HG03060 (cell line): Measurements from ENCODE around the gene FRMD1.
"Not testable (repeated sequence)": the region's sequence is repeated elsewhere in the genome, so short reads cannot be mapped to it uniquely, and the experiment has no call there.

Experiments used
- ATAC-seq: cut with Tn5 transposase; IDR thresholded peaks from one replicate; pipeline ENCODE4 v1.9.1; 2021; ENCODE audit warnings: low read depth, moderate number of reproducible peaks; ENCODE audit not compliant: unreplicated experiment

FRMD1 gene

DNA sequence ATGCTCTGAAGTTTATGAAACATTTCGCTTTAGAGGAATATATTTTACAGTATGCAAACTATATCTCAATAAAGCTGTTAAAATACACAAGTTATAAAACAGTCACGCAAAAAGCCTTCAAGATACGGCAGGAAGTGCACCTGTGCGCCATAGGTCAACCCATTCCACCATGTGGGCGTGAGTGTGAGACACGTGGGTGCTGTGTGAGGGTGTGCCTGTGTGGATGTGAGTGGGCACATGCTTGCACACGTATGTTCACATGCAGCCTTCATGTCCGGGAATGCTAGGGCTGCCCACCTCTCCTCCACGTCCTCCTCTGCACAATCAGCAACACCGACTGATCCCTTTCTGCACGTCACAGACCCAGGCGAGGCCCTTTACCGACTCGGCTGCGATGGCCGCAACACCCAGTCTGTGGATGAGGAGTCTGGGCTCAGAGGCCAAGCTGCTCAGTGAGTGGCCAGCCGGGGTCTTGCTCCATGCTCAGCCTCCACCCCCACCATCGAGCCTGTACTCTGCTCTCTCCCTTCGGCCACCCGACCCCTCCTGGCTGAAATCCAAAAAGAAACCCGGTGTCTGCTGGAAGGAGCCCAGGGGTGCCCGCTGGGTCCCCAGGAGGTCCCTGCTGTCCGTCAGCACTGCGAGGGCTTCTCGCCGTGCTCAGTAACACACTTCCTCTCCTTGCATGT is 3.0 kb upstream of the FRMD1 start:
- no peak for ATAC-seq

DNA sequence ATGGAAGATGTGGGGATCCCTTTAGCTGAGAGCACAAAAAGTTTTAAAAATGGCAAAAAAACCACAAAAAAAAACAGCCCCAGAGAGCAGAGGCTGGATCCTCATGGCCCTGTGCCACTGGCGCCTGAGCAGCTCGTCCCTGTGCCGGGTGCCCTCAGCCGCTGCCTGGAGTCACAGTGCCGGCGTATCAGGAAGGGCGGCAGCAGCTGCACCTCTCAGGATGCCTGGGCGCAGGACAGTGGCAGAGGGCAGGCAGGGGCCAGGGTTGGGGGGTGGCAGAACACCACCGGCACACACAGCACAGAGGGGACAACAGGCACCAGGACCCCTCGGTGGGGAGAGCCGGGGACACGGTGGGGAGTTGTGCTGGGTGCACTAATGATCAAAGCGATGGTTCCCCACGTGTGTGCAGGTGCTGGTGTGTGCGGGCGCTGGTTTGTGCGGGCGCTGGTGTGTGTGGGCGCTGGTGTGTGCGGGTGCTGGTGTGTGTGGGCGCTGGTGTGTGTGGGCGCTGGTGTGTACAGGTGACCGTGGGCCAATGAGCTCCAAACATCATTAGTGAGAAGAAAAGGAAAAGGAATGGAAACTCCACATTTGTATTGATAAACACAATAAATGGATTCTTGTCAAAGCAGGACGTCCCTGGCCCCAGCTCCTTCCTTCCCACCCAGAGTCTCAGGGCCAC is 1.5 kb upstream of the FRMD1 start:
- ATAC-seq: no peak

DNA sequence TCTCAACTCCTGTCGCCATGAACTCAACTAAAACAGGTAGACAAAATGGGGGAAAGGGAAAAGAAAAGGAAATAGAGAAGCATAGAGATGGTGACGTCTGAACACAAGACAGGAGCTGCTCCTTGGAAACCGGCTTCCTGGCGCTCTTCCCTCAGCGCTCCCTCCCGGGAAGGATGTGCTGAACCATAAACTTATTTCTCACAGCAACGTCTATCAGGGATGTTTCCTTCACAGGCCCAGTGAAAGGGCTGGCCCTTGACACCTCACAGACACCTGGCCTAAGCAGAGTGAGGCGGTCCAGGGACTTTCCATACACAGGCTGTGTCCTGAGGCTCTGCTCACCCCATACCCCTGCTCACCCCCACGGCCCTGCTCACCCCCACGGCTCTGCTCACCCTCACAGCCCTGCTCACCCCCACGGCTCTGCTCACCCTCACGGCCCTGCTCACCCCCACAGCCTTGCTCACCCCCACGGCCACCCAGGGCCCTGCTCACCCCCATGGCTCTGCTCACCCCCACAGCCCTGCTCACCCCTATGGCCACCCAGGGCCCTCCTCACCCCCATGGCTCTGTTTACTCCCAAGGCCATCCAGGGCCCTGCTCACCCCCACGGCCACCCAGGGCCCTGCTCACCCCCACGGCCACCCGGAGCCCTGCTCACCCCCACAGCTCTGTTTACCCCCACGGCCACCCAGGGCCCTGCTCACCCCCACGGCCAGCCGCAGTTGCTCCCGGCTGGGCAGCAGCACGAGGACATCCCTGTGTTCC is 653 bp downstream of the FRMD1 start:
- ATAC-seq: no peak

DNA sequence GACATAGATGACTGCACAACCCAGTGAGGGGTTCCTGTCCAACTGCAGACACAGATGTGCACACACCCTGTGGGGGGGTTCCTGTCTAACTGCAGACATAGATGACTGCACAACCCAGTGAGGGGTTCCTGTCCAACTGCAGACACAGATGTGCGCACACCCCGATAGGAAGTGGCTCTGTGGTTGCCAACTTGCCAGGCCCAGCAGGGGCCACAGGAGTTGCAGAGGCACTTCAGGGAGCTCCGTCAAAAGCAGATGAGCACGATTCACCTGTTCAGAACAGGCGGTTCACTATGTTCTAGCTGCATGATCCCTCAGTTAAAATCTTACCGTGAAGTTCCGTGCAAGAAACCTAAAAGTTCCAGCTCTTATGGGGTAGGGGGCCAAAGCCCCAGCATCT is 1.6 kb downstream of the FRMD1 start:
- ATAC-seq: not testable (repeated sequence)

DNA sequence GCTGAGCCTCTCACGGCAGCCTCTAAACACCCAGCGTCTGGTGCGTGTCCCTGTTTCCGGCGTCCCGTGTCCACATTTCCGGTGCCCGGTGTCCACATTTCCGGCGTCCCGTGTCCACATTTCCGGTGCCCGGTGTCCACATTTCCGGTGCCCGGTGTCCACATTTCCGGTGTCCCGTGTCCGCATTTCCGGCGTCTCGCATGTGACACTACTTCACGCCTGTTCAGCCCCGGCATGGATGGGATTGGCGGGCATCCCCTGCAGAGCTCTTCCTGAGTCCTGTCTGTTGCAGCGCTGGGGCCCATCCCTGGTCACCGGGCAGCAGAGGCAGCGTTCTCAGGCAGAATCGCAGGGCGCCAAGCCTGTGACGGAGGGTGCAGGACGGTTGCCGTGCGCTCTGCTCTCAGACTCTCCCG is 3.2 kb downstream of the FRMD1 start:
- ATAC-seq: no peak

DNA sequence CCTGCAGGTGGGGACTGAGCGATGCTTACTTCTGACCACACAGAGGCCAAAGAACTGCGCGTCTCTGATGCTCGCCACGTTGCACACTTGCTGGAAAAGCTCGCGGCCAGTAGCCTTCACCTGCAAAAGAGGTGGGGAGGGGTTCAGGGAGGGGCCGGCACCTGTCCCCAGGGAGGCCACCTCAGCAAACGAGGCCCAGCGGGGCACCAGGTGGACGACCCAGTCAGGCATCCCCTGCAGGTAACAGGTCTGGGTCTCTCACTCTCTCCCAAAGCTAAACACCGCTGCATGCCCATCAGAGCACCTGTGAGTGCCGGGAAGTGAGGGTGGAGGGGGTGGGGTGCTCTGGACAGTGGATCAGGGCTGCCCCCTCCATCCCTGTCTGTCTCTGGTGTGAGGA is 3.8 kb downstream of the FRMD1 start:
- no peak for ATAC-seq

DNA sequence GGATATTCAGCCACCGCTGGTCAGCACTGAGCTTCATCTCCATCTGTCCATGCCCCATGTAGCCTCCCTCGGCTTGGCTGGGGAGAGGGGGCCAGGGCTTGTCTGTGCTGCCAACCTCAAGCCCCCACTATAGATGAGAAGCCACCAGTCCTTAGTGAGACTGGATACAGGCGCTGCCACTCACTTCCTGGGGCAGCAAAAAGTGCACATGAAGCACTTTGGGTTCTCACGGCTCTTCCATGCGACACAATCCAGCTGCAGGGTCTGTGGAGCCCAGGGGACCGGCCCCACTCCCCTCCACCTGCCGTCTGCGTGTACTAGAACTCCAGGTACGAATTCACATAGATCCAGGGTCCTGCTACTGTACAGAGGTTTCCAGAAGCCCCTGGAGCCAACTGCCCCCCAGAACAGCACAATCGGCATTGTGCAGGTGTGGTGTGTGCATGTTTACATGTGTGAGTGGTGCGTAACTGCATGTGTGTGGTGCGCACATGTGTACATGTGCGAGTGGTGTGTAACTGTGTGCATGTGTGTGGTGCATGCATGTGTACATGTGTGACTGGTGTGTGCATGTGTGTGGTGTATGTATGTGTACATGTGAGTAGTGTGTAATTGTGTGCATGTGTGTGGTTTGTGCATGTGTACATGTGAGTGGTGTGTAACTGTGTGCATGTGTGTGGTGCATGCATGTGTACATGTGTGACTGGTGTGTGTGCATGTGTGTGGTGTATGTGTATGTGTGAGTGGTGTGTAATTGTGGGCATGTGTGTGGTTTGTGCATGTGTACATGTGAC is 4.9 kb downstream of the FRMD1 start:
- no peak for ATAC-seq

DNA sequence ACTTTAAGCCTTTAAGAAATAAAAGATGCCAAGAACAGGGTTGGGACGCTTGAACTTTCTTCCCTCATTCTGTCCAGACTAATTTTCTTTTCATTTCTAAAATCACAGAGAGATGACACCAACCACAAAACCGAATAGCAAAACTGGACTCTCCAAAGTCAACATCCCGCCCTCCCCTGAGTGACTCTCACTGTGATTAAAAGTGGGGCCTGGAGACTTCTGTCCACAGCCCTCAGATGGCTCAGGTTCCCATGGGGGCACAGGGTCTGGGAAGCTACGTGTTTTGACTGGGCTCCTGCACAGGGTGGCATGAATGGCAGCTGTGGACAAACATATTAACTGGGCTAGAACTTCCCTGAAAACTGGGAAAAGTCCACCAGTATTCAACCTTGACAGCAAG is 6.3 kb downstream of the FRMD1 start:
- ATAC-seq: no peak

DNA sequence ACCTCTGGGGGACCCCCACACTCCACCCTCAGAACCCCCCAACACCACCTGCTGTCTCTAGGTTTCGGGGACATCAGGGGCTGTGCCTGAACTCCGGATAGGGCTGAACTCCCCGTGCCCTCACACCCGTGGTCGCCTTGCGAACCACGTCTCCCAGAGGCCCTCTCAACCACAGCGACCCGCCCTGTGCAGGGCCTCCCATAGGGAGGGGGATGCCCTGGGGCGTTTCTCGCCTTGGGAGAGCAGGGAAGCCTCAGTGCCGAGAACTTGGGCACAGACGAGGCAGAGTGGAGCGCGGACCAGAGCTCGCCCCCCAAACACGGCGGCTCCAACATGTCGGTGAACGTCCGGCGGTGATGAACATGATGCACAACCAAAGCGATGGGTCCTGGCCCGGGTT is 6.8 kb downstream of the FRMD1 start:
- ATAC-seq: no peak

DNA sequence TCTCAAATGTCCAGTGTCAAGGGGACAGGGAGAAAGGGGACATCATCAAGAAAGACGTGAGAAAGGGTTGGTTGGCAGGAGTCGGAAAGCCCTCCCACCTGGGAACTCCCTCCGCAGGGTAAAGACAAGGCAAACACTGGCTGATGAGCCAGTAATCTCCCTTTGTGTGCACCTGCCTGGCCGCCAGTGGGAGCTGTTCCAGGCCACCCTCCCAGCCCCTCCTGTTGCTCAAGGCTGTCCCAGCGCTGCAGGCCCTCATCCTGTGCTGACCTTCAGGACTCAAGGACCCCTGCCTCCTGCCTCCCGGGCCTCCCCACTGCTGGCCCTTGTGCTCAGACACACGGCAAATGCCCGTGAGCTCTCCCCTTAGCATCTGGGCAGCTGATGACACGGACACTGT is 7.4 kb downstream of the FRMD1 start:
- ATAC-seq: no peak

DNA sequence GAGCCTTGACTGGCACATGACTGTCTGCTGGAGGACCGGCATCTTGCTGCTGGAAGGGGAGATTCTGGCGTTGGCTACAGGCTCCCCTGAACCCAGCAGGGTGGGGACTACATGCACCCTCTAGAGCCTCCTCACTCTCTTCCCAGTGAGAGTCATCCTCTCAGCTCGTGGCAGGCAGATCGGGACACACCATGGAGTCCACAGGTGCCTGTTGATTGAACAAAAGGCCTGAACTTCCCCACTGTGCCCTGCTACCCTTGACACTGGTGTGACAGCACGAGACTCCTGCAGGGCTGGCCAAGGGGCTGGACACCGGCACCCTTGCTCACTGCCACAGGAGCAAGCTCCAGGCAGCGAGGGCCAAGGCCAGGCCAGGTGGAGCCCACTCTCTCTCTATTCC is 8.2 kb downstream of the FRMD1 start:
- no peak for ATAC-seq

DNA sequence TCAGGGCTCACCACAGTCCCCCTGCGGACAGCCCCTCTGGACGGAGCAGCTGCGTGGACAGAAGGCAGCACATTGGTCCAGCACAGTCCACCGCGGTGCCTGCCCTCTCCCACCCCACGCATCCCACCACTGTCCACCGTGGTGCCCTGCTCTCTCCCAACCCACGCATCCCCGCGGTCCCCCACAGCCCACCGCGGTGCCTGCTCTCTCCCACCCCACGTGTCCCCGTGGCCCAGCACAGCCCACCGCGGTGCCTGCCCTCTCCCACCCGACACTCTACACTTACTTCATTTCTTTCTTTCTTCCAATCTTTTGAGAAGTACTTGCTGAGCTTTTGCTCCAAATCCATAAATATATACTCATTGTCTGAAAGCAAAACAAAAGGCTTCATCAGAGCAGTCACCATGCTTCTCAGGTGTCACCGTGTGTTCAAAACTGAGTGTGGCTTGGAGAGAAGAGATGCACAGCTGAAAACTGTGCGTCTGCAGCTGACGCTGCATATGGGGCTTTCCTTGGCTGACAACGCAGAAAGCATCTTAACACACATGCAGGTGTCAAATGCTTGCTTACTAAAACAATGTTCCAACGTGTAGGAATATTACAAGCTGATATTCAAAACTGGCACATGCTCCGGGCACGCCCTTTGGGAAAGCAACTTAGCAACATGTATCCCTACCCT is 11.8 kb downstream of the FRMD1 start:
- no peak for ATAC-seq

DNA sequence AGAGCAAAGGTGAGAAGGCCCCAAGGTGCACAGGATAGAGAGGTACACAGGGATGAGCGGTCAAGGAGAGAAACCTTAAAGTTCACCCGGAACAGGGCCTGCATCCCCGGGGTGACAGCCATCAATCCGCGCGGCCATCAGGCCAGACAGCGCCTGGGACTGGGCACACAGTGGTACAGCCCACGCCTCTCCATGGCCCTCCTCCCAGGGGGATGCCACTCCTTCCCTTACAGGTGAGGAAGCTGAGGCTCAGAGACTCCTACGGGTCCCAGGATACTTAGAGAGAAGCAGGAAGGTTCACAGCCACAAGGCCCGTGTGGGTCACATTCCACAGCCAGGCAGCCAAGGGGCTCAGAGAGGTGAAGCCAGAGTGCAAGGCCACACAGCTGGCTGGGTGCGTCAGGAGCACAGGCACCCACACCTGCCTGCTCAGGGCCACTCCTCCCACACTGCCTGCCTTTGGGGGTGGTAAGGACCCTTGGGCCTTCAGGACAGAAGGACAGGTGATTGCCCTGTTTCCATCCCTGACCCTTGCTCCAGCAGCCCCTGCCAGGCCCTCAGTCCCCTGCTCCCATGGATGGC is 14.7 kb downstream of the FRMD1 start:
- no peak for ATAC-seq

DNA sequence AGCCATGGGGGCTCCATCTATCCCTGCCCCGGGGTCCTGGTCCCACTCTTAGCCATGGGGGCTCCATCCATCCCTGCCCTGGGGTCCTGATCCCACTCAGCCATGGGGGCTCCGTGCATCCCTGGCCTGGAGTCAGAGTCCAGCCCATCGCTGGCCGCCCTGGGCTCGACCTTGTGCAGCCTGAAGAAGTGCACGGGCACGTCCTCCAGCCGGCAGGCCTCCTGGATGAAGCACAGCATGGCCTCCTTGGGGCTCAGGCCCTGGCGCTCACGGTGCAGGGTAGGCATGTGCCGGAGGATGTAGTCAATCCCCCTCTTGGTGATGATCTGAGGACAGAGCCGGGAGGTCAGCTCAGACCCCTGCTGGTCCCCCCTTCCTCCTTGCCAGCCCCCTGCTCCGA is 15.6 kb downstream of the FRMD1 start:
- no peak for ATAC-seq

DNA sequence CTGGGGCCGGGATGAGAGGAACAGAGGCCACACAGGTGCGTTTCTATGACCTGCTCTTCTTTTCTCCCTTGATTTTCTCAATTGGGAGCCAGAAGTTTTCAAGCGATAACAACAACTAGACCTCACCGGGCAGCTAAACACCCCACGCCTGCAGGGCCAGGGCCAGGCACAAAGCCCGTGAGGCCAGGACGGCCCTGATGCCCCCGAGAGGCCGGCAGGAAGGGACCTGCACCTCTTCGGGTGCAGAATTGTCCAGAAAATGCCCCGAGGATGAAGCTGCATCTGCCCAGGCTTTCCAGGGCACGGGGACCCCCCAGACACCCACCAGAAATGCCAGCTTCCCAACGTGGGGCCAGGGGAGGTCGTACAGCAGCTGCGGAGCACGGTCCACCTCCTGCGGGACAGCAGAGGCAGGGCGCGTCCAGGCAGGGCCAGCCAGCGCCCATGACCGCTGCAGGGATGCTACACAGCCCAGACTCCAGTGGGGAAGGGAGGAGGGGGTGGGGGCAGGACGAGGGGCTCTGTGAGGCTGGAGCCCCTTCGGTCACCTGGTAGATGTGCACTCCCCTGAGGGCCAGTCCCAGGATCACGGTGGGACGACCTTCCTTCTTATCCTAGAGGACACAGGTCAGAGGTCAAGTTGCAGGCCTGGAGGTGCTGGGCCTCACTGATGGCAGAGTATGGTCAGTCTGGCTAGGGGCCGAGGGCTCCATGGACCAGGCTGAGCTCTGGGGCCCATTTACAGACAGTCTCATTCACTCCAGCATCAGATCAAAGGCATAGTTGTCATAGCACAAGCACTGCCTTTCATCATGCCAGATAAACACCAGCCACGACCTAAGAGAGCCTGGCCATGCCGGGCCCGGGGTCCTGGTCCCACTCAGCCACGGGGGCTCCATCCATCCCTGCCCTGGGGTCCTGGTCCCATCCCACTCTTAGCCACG is 16.4 kb downstream of the FRMD1 start:
- no peak for ATAC-seq

DNA sequence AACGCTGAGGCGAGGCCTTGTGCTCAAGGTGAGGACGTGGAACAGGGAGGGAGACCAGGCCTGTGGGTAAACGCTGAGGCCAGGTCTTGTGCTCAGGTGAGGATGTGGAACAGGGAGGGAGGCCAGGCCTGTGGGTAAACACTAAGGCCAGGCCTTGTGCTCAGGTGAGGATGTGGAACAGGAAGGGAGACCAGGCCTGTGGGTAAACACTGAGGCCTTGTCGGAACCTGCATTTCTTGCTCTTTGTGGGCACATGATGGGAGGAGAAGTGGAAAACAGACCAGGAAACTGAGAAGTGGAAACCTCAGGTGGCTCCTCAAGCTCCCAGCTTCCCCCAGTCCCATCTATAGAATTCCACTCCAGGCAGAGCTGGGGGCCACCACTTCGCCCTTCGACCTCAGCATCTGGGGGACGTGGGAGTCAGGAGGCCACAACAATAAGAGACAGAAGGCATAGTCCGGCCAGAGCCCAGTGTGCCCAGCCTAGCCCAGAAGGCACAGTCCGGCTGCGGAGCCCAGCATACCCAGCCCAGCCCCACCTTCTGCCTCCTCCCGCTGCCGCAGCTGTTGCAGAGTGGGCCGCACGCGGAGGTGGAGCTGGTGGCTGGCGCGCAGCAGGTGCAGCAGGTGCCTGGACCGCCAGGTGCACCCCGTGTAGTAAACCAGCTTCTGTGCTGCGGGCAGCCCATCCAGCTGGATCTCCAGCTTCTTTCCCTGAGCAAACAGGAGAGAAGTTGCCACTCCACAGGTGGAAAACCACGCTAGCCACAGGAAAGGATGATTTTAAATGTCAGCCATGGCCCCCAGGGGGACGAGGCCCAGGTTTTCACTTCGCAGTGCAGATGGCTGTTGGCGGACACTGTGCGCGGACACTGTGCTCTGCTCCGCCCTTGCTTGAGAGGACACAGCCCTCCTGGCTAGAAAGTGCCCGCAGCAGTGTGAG is 17.5 kb downstream of the FRMD1 start:
- ATAC-seq: no peak

DNA sequence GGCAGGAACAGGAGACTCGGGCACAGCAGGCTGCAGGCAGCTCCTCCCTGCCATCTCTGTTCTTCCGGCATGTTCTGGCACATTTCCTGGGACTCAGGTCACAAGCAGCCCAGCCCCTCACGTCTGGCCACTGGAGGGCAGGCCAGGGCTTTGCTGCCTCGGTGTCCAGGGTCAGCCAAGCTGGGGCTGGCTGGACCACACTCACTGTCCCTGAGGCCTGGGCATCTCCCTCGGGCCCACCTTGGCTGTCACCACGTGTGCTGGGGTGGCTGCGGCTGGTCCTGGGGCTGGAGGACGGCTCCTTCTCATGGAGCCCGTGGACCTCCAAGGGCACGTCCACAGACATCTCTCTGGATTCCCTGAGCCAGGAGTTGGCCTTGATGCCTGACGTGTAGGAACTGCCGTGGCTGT is 18.5 kb downstream of the FRMD1 start:
- ATAC-seq: no peak
